GM23338 (cell line): ENCODE data around the gene PMEL. TPM values are rescaled to one million over a fixed set of nuclear protein-coding genes. Genes with fewer than 3 reads are reported as not detected.
"Not testable (repeated sequence)": the region's sequence is repeated elsewhere in the genome, so short reads cannot be mapped to it uniquely, and the experiment has no call there.

Experiments
- ATAC-seq: fragments of 200-7000 bp; cut with Tn5 transposase; 3 replicates; pipeline ENCODE4 v1.9.1; 2020
- DNase-seq: peaks from one replicate; pipeline ENCODE4 v3.0.0-alpha.2; 2015; ENCODE audit warnings: low spot score
- H2AFZ ChIP-seq: fragments of 200-600 bp; sonication (generic); 2 replicates; pipeline ENCODE4 v1.8.0; 2016; ENCODE audit warnings: antibody characterized with exemption, mild to moderate bottlenecking, moderate library complexity
- H3F3A ChIP-seq: fragments of 200-600 bp; sonication (generic); replicated peaks from 2 replicates; pipeline ENCODE4 v1.8.0; 2017; ENCODE audit warnings: antibody characterized with exemption, mixed run types, low read depth
- H3K27ac ChIP-seq: fragments of 200-600 bp; sonication (generic); 2 replicates; pipeline ENCODE4 v1.6.1; 2016; ENCODE audit warnings: low read depth
- H3K27me3 ChIP-seq: fragments of 200-600 bp; sonication (generic); 2 replicates; pipeline ENCODE4 v1.8.0; 2016; ENCODE audit warnings: mild to moderate bottlenecking, mixed run types, moderate library complexity; ENCODE audit not compliant: insufficient read depth
- H3K36me3 ChIP-seq: fragments of 200-600 bp; sonication (generic); 2 replicates; pipeline ENCODE4 v1.8.0; 2016; ENCODE audit warnings: mild to moderate bottlenecking; ENCODE audit not compliant: insufficient read depth
- H3K4me1 ChIP-seq: fragments of 200-600 bp; sonication (generic); 2 replicates; pipeline ENCODE4 v1.8.0; 2016; ENCODE audit warnings: mild to moderate bottlenecking, moderate library complexity; ENCODE audit not compliant: insufficient read depth
- H3K4me2 ChIP-seq: fragments of 200-600 bp; sonication (generic); 2 replicates; pipeline ENCODE4 v1.7.1; 2017; ENCODE audit warnings: mixed run types
- H3K4me3 ChIP-seq: fragments of 200-600 bp; sonication (generic); 2 replicates; pipeline ENCODE4 v1.6.1; 2016; ENCODE audit warnings: mixed run types
- H3K79me2 ChIP-seq: fragments of 200-600 bp; sonication (generic); replicated peaks from 2 replicates; pipeline ENCODE4 v1.8.0; 2017; ENCODE audit warnings: mild to moderate bottlenecking; ENCODE audit not compliant: insufficient read depth
- H3K9me2 ChIP-seq: fragments of 200-600 bp; sonication (generic); 2 replicates; pipeline ENCODE4 v1.8.0; 2017; ENCODE audit not compliant: insufficient read depth
- H4K20me1 ChIP-seq: fragments of 200-600 bp; sonication (generic); replicated peaks from 2 replicates; pipeline ENCODE4 v1.8.0; 2017; ENCODE audit warnings: mild to moderate bottlenecking; ENCODE audit not compliant: insufficient read depth
- H3K27ac Mint-ChIP-seq: 2 replicates; pipeline ENCODE4 v1.8.0; 2020; ENCODE audit warnings: inconsistent platforms, mild to moderate bottlenecking, moderate library complexity, mixed read lengths
- H3K27me3 Mint-ChIP-seq: 3 replicates; pipeline ENCODE4 v1.8.0; 2022; ENCODE audit warnings: low read depth, mild to moderate bottlenecking, moderate library complexity, mixed read lengths, inconsistent platforms; ENCODE audit not compliant: insufficient read depth, poor library complexity
- H3K36me3 Mint-ChIP-seq: 3 replicates; pipeline ENCODE4 v1.8.0; 2021; ENCODE audit warnings: low read depth, mild to moderate bottlenecking, inconsistent platforms, moderate library complexity, mixed read lengths
- H3K4me1 Mint-ChIP-seq: 3 replicates; pipeline ENCODE4 v1.8.0; 2020; ENCODE audit warnings: mild to moderate bottlenecking, inconsistent platforms, mixed read lengths
- H3K4me3 Mint-ChIP-seq: 3 replicates; pipeline ENCODE4 v1.8.0; 2021; ENCODE audit warnings: moderate library complexity, mild to moderate bottlenecking, inconsistent platforms, mixed read lengths
- H3K9me3 Mint-ChIP-seq: 3 replicates; pipeline ENCODE4 v1.8.0; 2020; ENCODE audit warnings: moderate library complexity, mild to moderate bottlenecking, inconsistent platforms, mixed read lengths
- CREB1 ChIP-seq: fragments of 250-450 bp; sonication (Bioruptor Pico); IDR thresholded peaks from 2 replicates; pipeline ENCODE4 v1.5.0; 2020; ENCODE audit warnings: low read depth, mild to moderate bottlenecking, moderate library complexity
- EZH2phosphoT487 ChIP-seq: fragments of 200-600 bp; sonication (generic); IDR thresholded peaks from one replicate; pipeline ENCODE4 v1.8.1; 2018; ENCODE audit warnings: antibody characterized with exemption; ENCODE audit not compliant: unreplicated experiment
- JUNB ChIP-seq: IDR thresholded peaks from one replicate; pipeline ENCODE4 v1.6.1; 2016; ENCODE audit warnings: antibody characterized with exemption; ENCODE audit not compliant: unreplicated experiment
- NANOG ChIP-seq: IDR thresholded peaks from 2 replicates; pipeline ENCODE4 v1.6.1; 2016; ENCODE audit warnings: antibody characterized with exemption, borderline replicate concordance
- POLR2AphosphoS5 ChIP-seq: IDR thresholded peaks from 2 replicates; pipeline ENCODE4 v1.6.1; 2016; ENCODE audit warnings: antibody characterized with exemption, low read depth
- STAT1 ChIP-seq: IDR thresholded peaks from one replicate; pipeline ENCODE4 v1.6.1; 2016; ENCODE audit warnings: antibody characterized with exemption; ENCODE audit not compliant: unreplicated experiment
- ZNF114 ChIP-seq: fragments of 250-450 bp; sonication (Bioruptor Pico); IDR thresholded peaks from 2 replicates; pipeline ENCODE4 v1.5.0; 2020; ENCODE audit warnings: mild to moderate bottlenecking, moderate library complexity
- ZNF331 ChIP-seq: fragments of 250-450 bp; sonication (Bioruptor Pico); IDR thresholded peaks from 2 replicates; pipeline ENCODE4 v1.5.0; 2020; ENCODE audit warnings: low read depth, mild to moderate bottlenecking, moderate library complexity
- polyA plus RNA-seq: library from polyadenylated mRNA; unstranded; fragments of >200 nt; fragmentation: Nextera tagmentation; extraction: Ambion mirVana; gene quantifications from 2 replicates; pipeline ENCODE4 v1.2.1, GENCODE V29; 2016
- total RNA-seq: library from RNA; depleted of rRNA; stranded (reverse); fragments of >200 nt; shearing (Covaris generic); gene quantifications from 2 replicates; pipeline ENCODE4 v1.2.3, GENCODE V29; 2014
- TF ChIP-seq, protein P1 (sequence below): IDR thresholded peaks from one replicate; pipeline ENCODE4 v1.6.1; 2018; ENCODE audit warnings: antibody characterized with exemption; ENCODE audit not compliant: unreplicated experiment
- TF ChIP-seq, protein P2 (sequence below), 2 experiments: fragments of 200-600 bp in 1 of 2; sonication (generic) in 1 of 2; conservative IDR thresholded peaks; 2 replicates each; pipeline versions ENCODE4 v1.5.1 to v1.6.1; 2016 to 2017; ENCODE audit warnings: antibody characterized with exemption in 2 of 2, low read depth in 2 of 2, mild to moderate bottlenecking in 2 of 2, moderate library complexity in 1 of 2

PMEL gene
- total and polyA plus RNA-seq, 2 experiments from 2014 or later: 68.1 to 108 TPM

DNA sequence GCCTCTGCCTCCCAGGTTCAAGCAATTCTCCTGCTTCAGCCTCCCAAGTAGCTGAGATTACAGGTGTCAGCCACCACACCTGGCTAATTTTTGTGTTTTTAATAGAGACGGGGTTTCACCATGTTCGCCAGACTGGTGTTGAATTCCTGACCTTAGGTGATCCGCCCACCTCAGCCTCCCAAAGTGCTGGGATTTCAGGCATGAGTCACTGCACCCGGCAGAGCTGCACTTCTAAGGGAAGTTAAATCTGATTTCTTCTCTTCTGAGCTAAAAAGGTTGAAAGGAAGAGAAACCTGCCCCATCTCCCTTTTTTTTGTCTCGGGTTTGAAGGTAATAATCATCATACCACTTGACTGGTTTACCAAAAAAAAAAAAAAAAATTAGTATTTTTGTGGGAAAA, 16.0 kb upstream of the PMEL start:
- H3K4me3 Mint-ChIP-seq, H3K27me3 Mint-ChIP-seq, H3K4me1 ChIP-seq, H3K27me3 ChIP-seq, H3K9me3 Mint-ChIP-seq, H3K36me3 ChIP-seq, H3K27ac ChIP-seq, H3K27ac Mint-ChIP-seq, H3K4me2 ChIP-seq, H3K4me1 Mint-ChIP-seq, H2AFZ ChIP-seq, H3K9me2 ChIP-seq, DNase-seq, ATAC-seq, H3K4me3 ChIP-seq, H4K20me1 ChIP-seq: not testable (repeated sequence)
- H3F3A ChIP-seq: peaks cover 10% of the 10 kb centered on the region; the same call in 1 of the 2 replicates
- peaks cover 33% of the 10 kb centered on the region for H3K36me3 Mint-ChIP-seq
- H3K79me2 ChIP-seq: peaks cover 33% of the 10 kb centered on the region

DNA sequence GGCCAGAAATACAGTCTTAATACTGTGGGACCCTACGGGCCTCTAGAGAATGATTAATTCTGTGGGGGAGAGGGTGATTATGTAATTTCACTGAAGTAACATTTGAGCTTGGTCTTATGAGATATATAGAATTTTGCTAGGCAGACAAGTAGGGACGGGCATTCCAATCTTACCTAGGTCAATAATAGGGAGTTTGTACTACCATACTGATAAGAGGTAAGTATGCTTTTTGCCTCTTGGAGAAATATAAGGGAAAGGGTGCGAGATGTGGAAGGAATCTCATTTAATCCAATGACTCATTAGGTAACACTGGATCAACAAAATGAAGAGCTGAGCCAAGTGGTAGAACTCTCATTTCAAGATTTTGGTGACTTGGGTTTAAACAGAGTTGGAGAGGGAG, 13.2 kb upstream of the PMEL start:
- no peak for TF ChIP-seq EZH2phosphoT487
- H3K36me3 ChIP-seq: 0 out of 2 replicates have a peak, but pooled peaks cover 6% of the 10 kb centered on the region
- H3K4me3 ChIP-seq: no peak overlapping the region
- no peaks in the 10 kb centered on the region for H3K9me2 ChIP-seq
- no peaks in the 10 kb centered on the region for H3K4me1 ChIP-seq
- Mint-ChIP-seq H3K9me3 (no peaks in the 10 kb centered on the region), H3K27ac (no peak overlapping the region), H3K27me3 (no peaks in the 10 kb centered on the region), H3K36me3 (peaks cover 28% of the 10 kb centered on the region), H3K4me3 (no peak overlapping the region), H3K4me1 (peaks cover 5% of the 10 kb centered on the region; the same call in 2 of the 3 replicates)
- no peak overlapping the region for H2AFZ ChIP-seq
- no peaks in the 10 kb centered on the region for H3K27me3 ChIP-seq
- DNase-seq (no peak), ATAC-seq (no peak)
- peaks cover 15% of the 10 kb centered on the region for H4K20me1 ChIP-seq
- peaks cover 10% of the 10 kb centered on the region; the same call in 1 of the 2 replicates for H3F3A ChIP-seq
- H3K4me2 ChIP-seq: no peak overlapping the region
- peaks cover 59% of the 10 kb centered on the region for H3K79me2 ChIP-seq
- H3K27ac ChIP-seq: no peak overlapping the region

DNA sequence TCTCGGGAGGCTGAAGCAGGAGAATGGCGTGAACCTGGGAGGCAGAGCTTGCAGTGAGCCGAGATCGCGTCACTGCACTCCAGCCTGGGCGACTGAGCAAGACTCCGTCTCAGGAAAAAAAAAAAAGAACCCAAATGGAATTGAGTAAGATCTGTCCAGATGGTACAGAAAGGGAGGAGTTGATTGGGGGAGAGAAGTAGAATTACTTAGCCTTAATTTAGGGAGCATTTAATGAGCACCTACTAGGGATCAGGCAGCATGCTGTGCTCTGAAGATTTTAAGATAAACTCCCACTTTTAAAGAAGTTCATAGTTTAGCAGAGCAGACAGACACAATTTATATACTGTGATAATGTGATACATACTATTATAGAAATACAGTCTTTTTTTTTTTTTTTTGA, 12.6 kb upstream of the PMEL start:
- Histone ChIP-seq H4K20me1 (peaks cover 15% of the 10 kb centered on the region), H3K9me2 (no peaks in the 10 kb centered on the region), H2AFZ (no peak overlapping the region), H3K36me3 (0 out of 2 replicates have a peak, but pooled peaks cover 6% of the 10 kb centered on the region), H3K27me3 (no peaks in the 10 kb centered on the region), H3K27ac (no peak overlapping the region), H3K4me3 (no peak overlapping the region), H3K79me2 (peaks cover 59% of the 10 kb centered on the region), H3K4me1 (no peaks in the 10 kb centered on the region), H3K4me2 (no peak overlapping the region), H3F3A (peaks cover 7% of the 10 kb centered on the region; the same call in 1 of the 2 replicates)
- Mint-ChIP-seq H3K4me3 (no peak overlapping the region; the same call in 2 of the 3 replicates), H3K36me3 (peaks cover 24% of the 10 kb centered on the region), H3K27ac (no peak overlapping the region), H3K9me3 (no peaks in the 10 kb centered on the region), H3K27me3 (no peaks in the 10 kb centered on the region), H3K4me1 (peaks cover 5% of the 10 kb centered on the region; the same call in 2 of the 3 replicates)
- no peak for ATAC-seq
- no peak for DNase-seq
- TF ChIP-seq NANOG (no peak), CREB1 (CRISPR knock-in tag) (no peak), ZNF114 (CRISPR knock-in tag) (no peak), POLR2AphosphoS5 (no peak), JUNB (no peak), STAT1 (no peak), ZNF331 (no peak)
- TF ChIP-seq, protein P1, sequence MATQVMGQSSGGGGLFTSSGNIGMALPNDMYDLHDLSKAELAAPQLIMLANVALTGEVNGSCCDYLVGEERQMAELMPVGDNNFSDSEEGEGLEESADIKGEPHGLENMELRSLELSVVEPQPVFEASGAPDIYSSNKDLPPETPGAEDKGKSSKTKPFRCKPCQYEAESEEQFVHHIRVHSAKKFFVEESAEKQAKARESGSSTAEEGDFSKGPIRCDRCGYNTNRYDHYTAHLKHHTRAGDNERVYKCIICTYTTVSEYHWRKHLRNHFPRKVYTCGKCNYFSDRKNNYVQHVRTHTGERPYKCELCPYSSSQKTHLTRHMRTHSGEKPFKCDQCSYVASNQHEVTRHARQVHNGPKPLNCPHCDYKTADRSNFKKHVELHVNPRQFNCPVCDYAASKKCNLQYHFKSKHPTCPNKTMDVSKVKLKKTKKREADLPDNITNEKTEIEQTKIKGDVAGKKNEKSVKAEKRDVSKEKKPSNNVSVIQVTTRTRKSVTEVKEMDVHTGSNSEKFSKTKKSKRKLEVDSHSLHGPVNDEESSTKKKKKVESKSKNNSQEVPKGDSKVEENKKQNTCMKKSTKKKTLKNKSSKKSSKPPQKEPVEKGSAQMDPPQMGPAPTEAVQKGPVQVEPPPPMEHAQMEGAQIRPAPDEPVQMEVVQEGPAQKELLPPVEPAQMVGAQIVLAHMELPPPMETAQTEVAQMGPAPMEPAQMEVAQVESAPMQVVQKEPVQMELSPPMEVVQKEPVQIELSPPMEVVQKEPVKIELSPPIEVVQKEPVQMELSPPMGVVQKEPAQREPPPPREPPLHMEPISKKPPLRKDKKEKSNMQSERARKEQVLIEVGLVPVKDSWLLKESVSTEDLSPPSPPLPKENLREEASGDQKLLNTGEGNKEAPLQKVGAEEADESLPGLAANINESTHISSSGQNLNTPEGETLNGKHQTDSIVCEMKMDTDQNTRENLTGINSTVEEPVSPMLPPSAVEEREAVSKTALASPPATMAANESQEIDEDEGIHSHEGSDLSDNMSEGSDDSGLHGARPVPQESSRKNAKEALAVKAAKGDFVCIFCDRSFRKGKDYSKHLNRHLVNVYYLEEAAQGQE: no peak
- TF ChIP-seq, protein P2, sequence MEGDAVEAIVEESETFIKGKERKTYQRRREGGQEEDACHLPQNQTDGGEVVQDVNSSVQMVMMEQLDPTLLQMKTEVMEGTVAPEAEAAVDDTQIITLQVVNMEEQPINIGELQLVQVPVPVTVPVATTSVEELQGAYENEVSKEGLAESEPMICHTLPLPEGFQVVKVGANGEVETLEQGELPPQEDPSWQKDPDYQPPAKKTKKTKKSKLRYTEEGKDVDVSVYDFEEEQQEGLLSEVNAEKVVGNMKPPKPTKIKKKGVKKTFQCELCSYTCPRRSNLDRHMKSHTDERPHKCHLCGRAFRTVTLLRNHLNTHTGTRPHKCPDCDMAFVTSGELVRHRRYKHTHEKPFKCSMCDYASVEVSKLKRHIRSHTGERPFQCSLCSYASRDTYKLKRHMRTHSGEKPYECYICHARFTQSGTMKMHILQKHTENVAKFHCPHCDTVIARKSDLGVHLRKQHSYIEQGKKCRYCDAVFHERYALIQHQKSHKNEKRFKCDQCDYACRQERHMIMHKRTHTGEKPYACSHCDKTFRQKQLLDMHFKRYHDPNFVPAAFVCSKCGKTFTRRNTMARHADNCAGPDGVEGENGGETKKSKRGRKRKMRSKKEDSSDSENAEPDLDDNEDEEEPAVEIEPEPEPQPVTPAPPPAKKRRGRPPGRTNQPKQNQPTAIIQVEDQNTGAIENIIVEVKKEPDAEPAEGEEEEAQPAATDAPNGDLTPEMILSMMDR (conservative IDR thresholded peaks at IDR 0.05; ENCODE audit: low read depth in 2 of 2): no peak
